OCI-LY7 (cell line): ENCODE measurements around the gene FBXL15.

ENCODE experiments used
- CTCF ChIP-seq: fragments of 200-600 bp; sonication (generic); conservative IDR thresholded peaks from 2 replicates; pipeline ENCODE4 v1.5.1; 2014; ENCODE audit warnings: mild to moderate bottlenecking, antibody characterized with exemption, low read length, moderate library complexity, mixed read lengths
- EZH2phosphoT487 ChIP-seq: fragments of 200-600 bp; sonication (generic); IDR thresholded peaks from 2 replicates; pipeline ENCODE4 v1.6.1; 2018; ENCODE audit warnings: low read depth, borderline replicate concordance, mild to moderate bottlenecking, mixed run types, antibody characterized with exemption, low read length, moderate library complexity, mixed read lengths

- TF ChIP-seq CTCF (no peak), EZH2phosphoT487 (no peak)
These were observed 19.3 kb upstream of the FBXL15 start for GRCh38 chr10:102401342-102401654.
